K562 (cell line): ENCODE results near the gene AP1M2. TPM values are rescaled to one million over a fixed set of nuclear protein-coding genes. Genes with fewer than 3 reads are reported as not detected.
A peak's percentile ranks its signal among the peaks of the same experiment; 100 is the strongest.

Experiments used
- ATAC-seq: fragments of 200-7000 bp; cut with Tn5 transposase; 3 replicates; pipeline ENCODE4 v1.9.1; 2020; ENCODE audit warnings: moderate library complexity
- BruUV-seq: library from RNA; stranded (reverse); fragments of 400-500 nt; replicated peaks from 2 replicates; lab custom pipeline; 2021; lab: Mats Ljungman, UMichigan
- CTCF ChIA-PET: fragments of 300-600 bp; formaldehyde crosslinking; extraction: SDS; loops from one replicate; lab custom pipeline; 2021; ENCODE audit warnings: low intra/inter-chr PET ratio; lab: Yijun Ruan, JAX
- POLR2A ChIA-PET: fragments of 300-600, 350-650 bp; sonication (Branson Sonifier 250); formaldehyde crosslinking; extraction: SDS; loops from one replicate; lab custom pipeline; 2021; ENCODE audit warnings: antibody characterized with exemption, inconsistent platforms; lab: Yijun Ruan, JAX
- DNase-seq, 4 experiments: peaks; one replicate each; pipeline versions ENCODE4 v3.0.0 to v3.0.0-alpha.2; 2011 to 2018; ENCODE audit warnings: low spot score in 3 of 4, mixed read lengths in 3 of 4; ENCODE audit errors: extremely low read depth in 1 of 4
- FAIRE-seq: peaks from 2 replicates; lab custom pipeline; 2011; peaks lifted over from hg19 to GRCh38; lab: Jason Lieb, UNC
- H2AFZ ChIP-seq: 2 replicates; pipeline ENCODE4 v1.6.0; 2011; ENCODE audit warnings: low read depth, low read length, control low read depth, inconsistent platforms
- H3K27ac ChIP-seq: fragments of 200-600 bp; 3 replicates; pipeline ENCODE4 v1.8.0; 2011; ENCODE audit warnings: low read depth, mild to moderate bottlenecking, control low read depth, inconsistent platforms, low read length, moderate library complexity, mixed read lengths; ENCODE audit errors: extremely low read depth
- H3K27me3 ChIP-seq, 2 experiments: fragments of 300-600 bp in 1 of 2; 2 replicates in 1 of 2; 3 replicates in 1 of 2; pipeline versions ENCODE4 v1.6.0 to v1.8.0; 2011; ENCODE audit warnings: inconsistent platforms in 2 of 2, low read length in 2 of 2, mild to moderate bottlenecking in 1 of 2, mixed read lengths in 1 of 2, moderate library complexity in 1 of 2; ENCODE audit not compliant: control insufficient read depth in 2 of 2, insufficient read depth in 2 of 2
- H3K36me3 ChIP-seq: fragments of 300-600 bp; 3 replicates; pipeline ENCODE4 v1.8.0; 2011; ENCODE audit warnings: mild to moderate bottlenecking, low read length, inconsistent platforms; ENCODE audit not compliant: control insufficient read depth, insufficient read depth
- H3K4me1 ChIP-seq, 2 experiments: fragments of 200-600 bp in 1 of 2; replicated peaks in 1 of 2; 2 replicates in 1 of 2; 3 replicates in 1 of 2; pipeline versions ENCODE4 v1.5.1 to v1.8.0; 2011; ENCODE audit warnings: inconsistent platforms in 2 of 2, low read length in 2 of 2, mild to moderate bottlenecking in 1 of 2, mixed read lengths in 1 of 2, moderate library complexity in 1 of 2; ENCODE audit not compliant: control insufficient read depth in 2 of 2, insufficient read depth in 2 of 2
- H3K4me2 ChIP-seq: 2 replicates; pipeline ENCODE4 v1.6.1; 2011; ENCODE audit warnings: low read length, control low read depth, inconsistent platforms, mixed read lengths; ENCODE audit not compliant: insufficient read depth
- H3K4me3 ChIP-seq: fragments of 200-600 bp; sonication (generic), shearing (Covaris generic); 2 replicates; pipeline ENCODE4 v1.5.1; 2016; ENCODE audit warnings: control low read depth, inconsistent platforms
- H3K79me2 ChIP-seq: fragments of 200-600 bp; 3 replicates; pipeline ENCODE4 v1.8.0; 2011; ENCODE audit warnings: low read length, inconsistent platforms; ENCODE audit not compliant: control insufficient read depth, insufficient read depth
- H3K9ac ChIP-seq, 2 experiments: 2 replicates each; pipeline versions ENCODE4 v1.6.0 to v1.6.1; 2011; ENCODE audit warnings: low read depth in 2 of 2, low read length in 2 of 2, control low read depth in 1 of 2, inconsistent platforms in 1 of 2, mild to moderate bottlenecking in 1 of 2, mixed read lengths in 1 of 2; ENCODE audit not compliant: insufficient read depth in 1 of 2
- H3K9me1 ChIP-seq: one replicate; pipeline ENCODE4 v1.6.0; 2011; ENCODE audit warnings: inconsistent platforms, mild to moderate bottlenecking, low read length, moderate library complexity; ENCODE audit not compliant: control insufficient read depth, insufficient read depth
- H3K9me3 ChIP-seq: replicated peaks from 2 replicates; pipeline ENCODE4 v1.5.1; 2011; ENCODE audit warnings: low read depth, low read length, inconsistent platforms; ENCODE audit not compliant: control insufficient read depth, insufficient read depth
- H4K20me1 ChIP-seq: replicated peaks from 2 replicates; pipeline ENCODE4 v1.6.1; 2011; ENCODE audit warnings: low read length, inconsistent platforms, mixed read lengths; ENCODE audit not compliant: control insufficient read depth, insufficient read depth
- JUN ChIP-seq, 2 experiments: sonication (generic) in 1 of 2; formaldehyde crosslinking in 1 of 2; IDR thresholded peaks; 2 replicates each; pipeline versions ENCODE4 v1.6.1 to v1.8.0; 2012 to 2022; ENCODE audit warnings: borderline replicate concordance in 2 of 2, mild to moderate bottlenecking in 2 of 2, improper control_type of control experiment in 1 of 2, low read depth in 1 of 2, low read length in 1 of 2, missing genetic modification reagents in 1 of 2
- POLR2G ChIP-seq: fragments of 200-400 bp; formaldehyde crosslinking; IDR thresholded peaks from 2 replicates; pipeline ENCODE4 v1.6.1; 2017; ENCODE audit warnings: low read depth, mild to moderate bottlenecking, antibody characterized with exemption, low read length, moderate library complexity
- RBFOX2 ChIP-seq: fragments of 200-400 bp; formaldehyde crosslinking; IDR thresholded peaks from 2 replicates; pipeline ENCODE4 v1.6.1; 2017; ENCODE audit warnings: low read depth, mild to moderate bottlenecking, low read length, moderate library complexity
- TEAD4 ChIP-seq, 2 experiments: sonication (generic) in 1 of 2; formaldehyde crosslinking in 1 of 2; IDR thresholded peaks; 2 replicates each; pipeline versions ENCODE4 v1.6.1 to v1.8.0; 2012 to 2022; ENCODE audit warnings: borderline replicate concordance in 1 of 2, inconsistent platforms in 1 of 2, low read length in 1 of 2, mild to moderate bottlenecking in 1 of 2, missing genetic modification reagents in 1 of 2
- WGBS: fragments of 100-300 bp; shearing (Covaris generic); methylation state at CpG from one replicate; pipeline ENCODE4 v1.1.6; 2016; ENCODE audit warnings: low coverage, mixed read lengths; ENCODE audit not compliant: insufficient coverage; ENCODE audit errors: missing lambda C conversion rate; 5-methylcytosine and 5-hydroxymethylcytosine counted together
- in situ Hi-C: fragments of 300-500 bp; cut with MboI; formaldehyde crosslinking; loops from 4 replicates; pipeline ENCODE4 v1.15.0; 2018; ENCODE audit warnings: inconsistent platforms, mixed read lengths
- intact Hi-C: fragments of 100-400 bp; cut with micrococcal nuclease; formaldehyde crosslinking; loops from 2 replicates; pipeline ENCODE4 v1.14.2; 2022
- polyA plus RNA-seq, 8 experiments: library from polyadenylated mRNA; depleted of rRNA in 4 of 8; stranded (reverse) in 5 of 8; unstranded in 3 of 8; fragments of >200 nt; fragmentation: Nextera tagmentation in 2 of 8; fragmentation: Illumina TruSeq in 1 of 8; extraction: Ambion mirVana in 2 of 8; extraction: Trizol in 1 of 8; gene quantifications; 2 replicates each; pipeline versions ENCODE4 v1.2.1 to v1.2.3, GENCODE V29; 2011 to 2014; ENCODE audit warnings: inconsistent platforms in 1 of 8, missing spikeins in 1 of 8
- total RNA-seq, 7 experiments: library from RNA; depleted of rRNA in 6 of 7; stranded (reverse); fragments of >200 nt in 6 of 7; fragmentation: Illumina TruSeq in 2 of 7; extraction: Trizol in 2 of 7; gene quantifications; 2 replicates each; pipeline versions ENCODE4 v1.2.1 to v1.2.3, GENCODE V29; 2011 to 2021; ENCODE audit warnings: low replicate concordance in 1 of 7

The AP1M2 gene
- total and polyA plus RNA-seq, 9 of the 15 experiments (the other 6 are each of a cell fraction or from before 2014, with no cell fraction given) = 0.33 to 1.4 (median 0.89) TPM; not detected in 1

GRCh38 chr19:10546817-10547216 lies 40.3 kb downstream of the AP1M2 start:
- Histone ChIP-seq H2AFZ (no peak overlapping the region), H4K20me1 (peaks cover 4% of the 10 kb centered on the region), H3K9ac (peak overlapping the region in 1 of 2 experiments; percentile 65; a peak in 2 of 4 replicates), H3K4me1 (peaks cover 2 to 38% of the 10 kb centered on the region in 2 experiments; a peak in 4 of 5 replicates), H3K27ac (no peak overlapping the region), H3K9me1 (no peaks in the 10 kb centered on the region), H3K9me3 (no peaks in the 10 kb centered on the region), H3K27me3 (no peaks in the 10 kb centered on the region), H3K4me2 (no peak overlapping the region), H3K4me3 (no peak overlapping the region), H3K36me3 (peaks cover 53% of the 10 kb centered on the region)
- 96% methylated on average over 14 of the region's 17 CpGs for WGBS
- intact Hi-C loops = no loop called here
- CTCF ChIA-PET = no interaction called here
- in situ Hi-C loops = no loop called here
- FAIRE-seq (no peak), ATAC-seq (no peak), DNase-seq (no peak)
- POLR2A ChIA-PET = interaction anchor here (0.6 to 1.0 kb wide), 4 partner anchors 9 to 171 kb away, joined by 3 to 4 read pairs (median 3); partner anchors contain the start of genes DNM2 and S1PR5
- BruUV-seq = TSS peak; percentile 35
- TF ChIP-seq RBFOX2 (peak; percentile 66), POLR2G (peak; percentile 52), JUN (IDR thresholded peaks at IDR 0.05; ENCODE audit: borderline replicate concordance, low read depth, low read length) (no peak), JUN (CRISPR knock-in tag; IDR thresholded peaks at IDR 0.05; ENCODE audit: borderline replicate concordance) (no peak), TEAD4 (IDR thresholded peaks at IDR 0.05; ENCODE audit: low read length) (no peak), TEAD4 (CRISPR knock-in tag; IDR thresholded peaks at IDR 0.05; ENCODE audit: borderline replicate concordance) (no peak)
- TF ChIP-seq, all 486 proteins: peak for 2
- peaks cover 32% of the 10 kb centered on the region for H3K79me2 ChIP-seq
